ENCODE results near the gene PRDM7.

PRDM7 gene

DNA sequence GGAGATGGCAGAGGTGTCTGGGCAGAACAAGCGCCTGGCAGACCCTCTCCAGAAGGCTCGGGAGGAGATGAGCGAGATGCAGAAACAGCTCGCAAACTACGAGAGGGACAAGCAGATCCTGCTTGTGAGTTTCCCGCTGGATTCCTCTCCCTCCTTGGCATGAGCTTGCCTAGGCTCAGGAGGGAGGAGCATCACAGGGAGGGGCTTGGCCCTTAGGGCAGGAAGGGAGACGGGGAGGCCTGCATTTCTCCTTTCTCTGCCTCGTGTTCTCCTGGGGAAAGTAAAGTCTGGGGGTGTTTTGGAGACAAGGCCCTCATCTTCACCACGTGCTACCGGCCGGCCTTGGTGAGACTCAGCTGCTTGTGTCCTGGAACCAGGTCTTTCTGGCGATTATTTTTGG, 39.9 kb downstream of the PRDM7 start:
- DNase-seq (ENCODE audit: low read depth, low spot score), result no peak

DNA sequence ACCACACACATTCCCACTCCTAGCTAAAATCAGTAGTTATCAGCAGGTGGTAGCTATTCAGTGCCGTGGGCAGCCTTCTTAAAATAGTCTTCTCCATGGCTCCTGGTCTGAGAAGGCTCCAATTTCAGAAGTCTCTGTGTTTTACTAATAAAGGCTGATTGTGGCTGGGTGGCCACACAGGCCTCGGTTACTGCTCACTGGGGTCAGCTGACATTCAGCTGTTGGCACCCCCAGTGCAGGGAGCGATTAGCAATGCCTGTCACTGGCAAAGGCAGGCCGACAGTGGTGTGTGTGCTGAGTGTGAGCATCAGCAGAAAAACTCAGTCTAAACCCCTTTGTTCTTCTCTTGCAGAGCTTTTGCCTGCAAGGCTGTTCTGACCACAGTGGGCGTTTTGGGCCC, 41.2 kb downstream of the PRDM7 start:
- peak; percentile 29 for DNase-seq (ENCODE audit: low read depth, low spot score)

DNA sequence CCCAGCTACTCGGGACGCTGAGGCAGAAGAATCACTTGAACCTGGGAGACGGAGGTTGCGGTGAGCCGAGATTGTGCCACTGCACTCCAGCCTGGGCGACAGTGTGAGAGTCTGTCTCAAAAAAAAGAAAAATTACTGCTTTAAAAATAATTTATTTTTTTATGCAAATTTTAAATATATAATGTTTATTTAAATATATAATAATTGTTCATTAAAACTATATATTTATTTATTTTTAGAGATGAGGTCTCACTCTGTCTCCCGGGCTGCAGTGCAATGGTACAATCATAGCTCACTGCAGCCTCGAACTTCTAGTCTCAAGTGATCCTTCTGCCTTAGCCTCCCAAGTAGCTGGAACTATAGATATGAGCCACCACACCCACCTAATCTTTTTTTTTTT, 42.6 kb downstream of the PRDM7 start:
- no peak for DNase-seq (ENCODE audit: low read depth, low spot score)

DNA sequence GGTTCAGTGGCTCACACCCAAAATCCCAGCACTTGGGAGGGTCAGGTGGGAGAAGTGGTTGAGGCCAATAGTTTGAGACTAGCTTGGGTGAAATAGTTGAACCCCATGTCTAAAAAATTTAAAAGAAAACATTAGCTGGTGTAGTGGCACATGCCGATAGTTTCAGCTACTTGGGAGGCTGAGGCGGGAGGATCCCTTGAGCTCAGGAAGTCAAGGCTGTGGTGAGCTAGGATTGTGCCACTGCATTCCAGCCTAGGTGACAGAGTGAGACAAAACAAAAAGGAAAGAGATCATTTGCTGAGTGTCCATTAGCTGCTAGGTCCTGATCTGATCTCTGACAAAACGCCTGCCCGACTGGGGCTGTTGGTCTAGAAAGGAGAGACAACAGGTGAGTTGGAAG, 43.7 kb downstream of the PRDM7 start:
- no peak for DNase-seq (ENCODE audit: low read depth, low spot score)

DNA sequence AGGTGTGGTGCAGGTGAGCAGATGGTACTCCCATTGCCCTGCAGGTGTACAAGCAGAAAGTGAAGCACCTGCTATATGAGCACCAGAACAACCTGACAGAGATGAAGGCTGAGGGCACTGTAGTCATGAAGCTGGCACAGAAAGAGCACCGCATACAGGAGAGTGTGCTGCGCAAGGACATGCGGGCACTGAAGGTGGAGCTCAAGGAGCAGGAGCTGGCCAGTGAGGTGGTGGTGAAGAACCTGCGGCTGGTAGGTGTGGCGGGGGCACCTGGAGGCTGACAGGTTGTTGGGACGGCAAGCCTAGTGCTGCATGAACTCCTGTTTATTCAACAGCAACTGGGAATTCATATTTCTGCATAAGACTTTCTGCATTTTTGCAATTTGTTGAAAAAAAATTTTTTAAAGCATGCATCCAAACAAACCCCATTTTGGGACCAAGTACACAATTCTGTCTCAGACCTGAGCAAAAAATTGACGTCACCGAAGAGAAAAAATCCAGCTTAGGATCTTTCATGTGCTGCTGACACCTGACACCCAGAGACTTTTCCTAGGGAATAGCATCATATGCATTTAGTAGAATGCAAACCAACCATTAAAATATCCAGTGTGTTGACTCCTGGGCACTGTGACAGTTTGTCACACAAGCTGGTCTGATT, 44.3 kb downstream of the PRDM7 start:
- no peak for DNase-seq (ENCODE audit: low read depth, low spot score)

DNA sequence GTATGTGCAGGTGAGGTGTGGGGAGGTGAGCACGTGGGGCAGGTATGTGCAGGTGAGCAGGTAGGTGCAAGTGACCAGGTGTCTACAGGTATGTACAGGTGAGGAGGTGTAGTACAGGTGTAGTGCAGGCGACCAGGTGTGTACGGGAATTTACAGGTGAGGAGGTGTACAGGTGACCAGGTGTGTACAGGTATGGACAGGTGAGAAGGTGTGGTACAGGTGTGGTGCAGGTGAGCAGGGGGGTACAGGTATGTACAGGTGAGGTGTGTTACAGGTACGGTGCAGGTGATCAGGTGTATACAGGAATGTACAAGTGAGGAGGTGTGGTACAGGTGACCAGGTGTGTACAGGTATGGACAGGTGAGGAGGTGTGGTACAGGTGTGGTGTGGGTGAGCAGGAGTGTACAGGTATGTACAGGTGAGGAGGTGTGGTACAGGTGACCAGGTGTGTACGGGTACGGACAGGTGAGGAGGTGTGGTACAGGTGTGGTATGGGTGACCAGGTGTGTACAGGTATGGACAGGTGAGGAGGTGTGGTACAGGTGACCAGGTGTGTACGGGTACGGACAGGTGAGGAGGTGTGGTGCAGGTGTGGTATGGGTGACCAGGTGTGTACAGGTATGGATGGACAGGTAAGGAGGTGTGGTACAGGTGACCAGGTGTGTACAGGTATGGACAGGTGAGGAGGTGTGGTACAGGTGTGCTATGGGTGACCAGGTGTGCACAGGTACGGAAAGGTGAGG, 45.0 kb downstream of the PRDM7 start:
- no peak for DNase-seq (ENCODE audit: low read depth, low spot score)

DNA sequence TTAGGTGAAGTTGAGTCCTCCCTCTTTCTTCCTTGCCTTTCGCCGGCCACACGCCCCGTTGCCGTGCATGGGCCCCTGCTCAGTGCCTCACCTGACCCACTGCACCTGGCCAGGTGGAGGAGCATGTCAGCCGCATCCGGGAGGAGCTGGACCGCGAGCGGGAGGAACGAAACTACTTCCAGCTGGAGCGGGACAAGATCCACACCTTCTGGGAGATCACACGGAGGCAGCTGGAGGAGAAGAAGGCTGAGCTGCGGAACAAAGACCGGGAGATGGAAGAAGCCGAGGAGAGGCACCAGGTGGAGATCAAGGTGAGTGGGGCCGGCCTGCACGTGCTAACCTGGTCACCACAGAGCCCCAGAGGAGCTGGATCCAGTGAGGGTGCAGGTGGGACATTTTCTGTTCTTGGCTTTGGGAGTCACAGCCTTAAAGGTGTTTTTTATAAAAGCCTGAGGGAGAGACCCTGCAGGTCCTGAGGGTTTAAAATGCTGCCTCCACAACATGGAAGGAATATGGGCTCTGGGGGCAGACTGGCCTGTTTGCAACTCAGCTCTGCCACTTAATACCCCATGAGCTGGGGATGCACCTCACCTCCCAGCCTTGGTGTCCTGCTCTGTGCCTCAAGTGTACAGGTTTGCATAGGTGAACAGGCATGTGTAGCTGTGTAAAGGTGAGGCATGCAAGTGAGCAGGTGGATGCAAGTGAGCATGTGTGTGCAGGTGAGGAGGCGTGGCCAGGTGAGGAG, 45.8 kb downstream of the PRDM7 start:
- no peak for DNase-seq (ENCODE audit: low read depth, low spot score)

DNA sequence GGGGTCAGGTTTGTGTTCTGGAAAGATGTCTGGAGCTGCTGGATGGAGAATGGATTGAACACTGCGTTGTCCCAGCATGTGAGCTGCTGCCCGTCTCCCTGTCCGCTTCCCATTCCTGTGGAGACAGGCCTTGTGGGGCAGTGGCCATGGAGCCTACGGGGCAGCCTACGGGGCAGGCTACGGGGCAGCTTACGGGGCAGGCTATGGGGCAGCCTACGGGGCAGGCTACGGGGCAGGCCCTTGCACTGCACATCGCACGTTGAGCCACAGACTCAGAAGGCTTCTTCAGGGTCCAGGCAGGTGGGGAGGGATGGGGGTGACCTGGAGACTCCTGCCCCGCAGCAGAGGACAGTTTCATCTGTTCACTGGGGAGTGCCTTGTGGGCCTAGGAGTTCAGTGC, 48.1 kb downstream of the PRDM7 start:
- DNase-seq (ENCODE audit: low read depth, low spot score), result no peak

DNA sequence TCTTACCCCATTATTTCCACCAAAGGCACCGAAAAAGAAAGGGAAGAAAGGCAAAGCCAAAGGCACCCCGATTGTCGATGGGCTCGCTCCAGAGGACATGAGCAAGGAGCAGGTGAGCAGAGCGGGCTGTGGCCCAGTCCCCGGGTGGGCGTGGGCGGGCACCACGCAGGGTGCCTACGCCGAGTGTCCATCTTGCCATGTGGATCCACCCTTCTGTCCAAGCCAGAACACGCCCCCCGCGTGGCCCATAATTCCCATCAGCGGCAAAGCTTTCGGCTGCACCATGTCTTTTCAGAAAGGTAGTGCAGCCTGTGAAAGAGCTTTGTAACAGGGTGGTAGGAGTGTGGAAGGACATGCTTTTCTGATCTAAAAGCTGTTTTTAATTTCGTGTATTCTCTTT, 49.5 kb downstream of the PRDM7 start:
- DNase-seq (ENCODE audit: low read depth, low spot score), result no peak

DNA sequence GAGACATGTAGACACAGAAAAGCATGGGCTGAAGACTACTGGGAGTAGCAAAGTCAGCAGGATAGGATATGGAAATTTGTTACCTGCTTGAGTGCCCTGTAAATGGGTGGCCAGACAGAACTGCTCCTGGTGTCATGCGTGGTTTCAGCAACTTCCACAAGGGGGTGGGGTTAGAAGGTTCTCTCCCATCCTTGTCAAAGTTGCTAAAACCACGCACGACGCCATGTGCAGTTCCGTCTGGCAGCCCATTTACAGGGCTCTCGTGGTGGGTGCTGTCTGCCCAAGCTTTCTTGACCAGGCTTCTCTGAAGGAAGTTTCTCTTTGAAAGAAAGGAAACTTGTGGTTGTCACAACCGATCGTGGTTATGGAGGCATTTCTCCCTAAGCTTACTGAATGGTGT, 51.0 kb downstream of the PRDM7 start:
- DNase-seq (ENCODE audit: low read depth, low spot score), result no peak

DNA sequence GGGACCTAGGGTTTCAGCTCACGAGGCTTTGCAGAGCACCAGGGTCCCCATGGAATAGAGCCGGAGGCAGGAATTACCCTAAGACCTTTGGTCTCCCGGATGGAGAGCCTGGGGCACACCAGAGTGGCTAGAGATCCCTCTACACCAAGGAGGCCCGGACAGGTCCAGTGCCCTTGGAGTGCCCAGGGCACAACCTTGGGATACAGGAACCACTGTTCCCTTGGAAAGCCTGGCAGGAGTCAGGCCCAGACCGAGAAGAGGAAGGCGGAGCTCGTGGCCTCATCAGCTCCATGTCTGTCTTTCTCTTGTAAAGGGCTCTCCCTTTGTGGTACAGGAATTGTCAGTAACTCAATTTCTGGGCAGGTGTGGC, 54.1 kb downstream of the PRDM7 start:
- DNase-seq (ENCODE audit: low read depth, low spot score), result no peak

DNA sequence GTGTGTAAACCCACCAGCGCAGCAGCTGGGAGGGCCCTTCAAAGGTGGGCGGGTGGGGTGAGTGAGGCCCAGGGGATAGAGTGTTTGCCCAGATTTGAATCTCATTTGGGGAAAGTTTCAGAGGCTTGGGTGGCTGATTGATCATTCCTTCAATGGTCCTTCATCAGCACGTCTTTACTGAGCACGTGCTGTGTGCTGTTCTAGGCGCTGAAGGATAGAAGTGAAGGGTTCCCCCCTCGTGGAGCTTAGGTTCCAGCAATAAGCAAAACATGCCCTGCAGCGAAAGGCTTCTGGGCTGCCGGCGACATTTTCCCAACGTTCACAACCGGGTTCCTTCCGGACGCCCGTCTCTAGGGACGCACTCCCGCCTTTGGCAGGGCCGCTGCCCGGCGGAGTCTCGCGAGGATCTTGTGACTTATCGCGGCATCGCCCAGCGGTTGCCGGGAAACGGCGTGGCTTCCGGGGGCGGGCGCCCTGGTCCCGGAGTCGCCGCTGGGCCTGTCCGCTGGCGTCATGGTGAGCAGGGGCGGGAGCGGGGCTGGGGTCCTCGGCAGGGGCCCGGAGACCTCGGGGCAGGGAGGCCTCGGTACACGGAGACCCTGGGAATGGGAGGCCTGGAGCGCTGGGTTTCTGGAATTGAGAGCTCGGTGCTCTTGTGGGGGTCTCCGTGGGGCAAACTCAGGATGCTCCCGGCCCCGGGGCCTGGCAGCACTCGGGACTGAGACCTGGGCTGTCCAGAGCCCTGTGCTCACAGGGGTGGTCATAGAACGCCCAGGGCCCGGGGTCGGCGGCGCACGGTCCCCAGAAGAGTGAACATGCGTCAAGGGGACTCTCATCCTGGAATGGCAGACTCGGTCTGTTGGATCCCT, 54.7 kb downstream of the PRDM7 start:
- peak; percentile 97 for DNase-seq (ENCODE audit: low read depth, low spot score)

DNA sequence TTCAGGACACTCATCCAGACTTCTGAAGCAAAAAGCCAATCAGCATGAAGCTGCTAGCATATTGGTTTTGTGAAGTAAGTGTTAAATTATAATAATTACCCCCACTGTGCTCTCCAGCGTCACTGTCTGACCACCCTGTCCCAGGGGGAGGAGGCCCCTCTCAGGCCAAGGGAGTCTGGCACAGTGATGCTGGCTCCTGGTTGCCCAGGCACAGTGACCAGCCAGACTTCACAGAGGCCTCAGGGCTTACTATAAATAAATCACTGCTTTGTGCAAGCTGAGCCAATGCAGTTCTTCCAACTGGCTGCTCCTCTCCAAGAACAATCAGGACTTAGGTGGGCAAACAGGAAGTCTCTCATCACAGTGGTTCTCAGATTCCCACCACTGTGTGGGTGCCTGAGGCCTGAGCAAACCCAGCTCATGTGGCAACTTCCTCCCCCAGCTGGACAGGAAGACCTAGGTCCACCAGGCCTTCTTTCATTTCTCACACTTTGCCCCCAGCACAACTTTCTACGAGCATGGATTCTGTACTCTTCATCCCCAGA, 56.2 kb downstream of the PRDM7 start:
- peak; percentile 31 for DNase-seq (ENCODE audit: low read depth, low spot score)

DNA sequence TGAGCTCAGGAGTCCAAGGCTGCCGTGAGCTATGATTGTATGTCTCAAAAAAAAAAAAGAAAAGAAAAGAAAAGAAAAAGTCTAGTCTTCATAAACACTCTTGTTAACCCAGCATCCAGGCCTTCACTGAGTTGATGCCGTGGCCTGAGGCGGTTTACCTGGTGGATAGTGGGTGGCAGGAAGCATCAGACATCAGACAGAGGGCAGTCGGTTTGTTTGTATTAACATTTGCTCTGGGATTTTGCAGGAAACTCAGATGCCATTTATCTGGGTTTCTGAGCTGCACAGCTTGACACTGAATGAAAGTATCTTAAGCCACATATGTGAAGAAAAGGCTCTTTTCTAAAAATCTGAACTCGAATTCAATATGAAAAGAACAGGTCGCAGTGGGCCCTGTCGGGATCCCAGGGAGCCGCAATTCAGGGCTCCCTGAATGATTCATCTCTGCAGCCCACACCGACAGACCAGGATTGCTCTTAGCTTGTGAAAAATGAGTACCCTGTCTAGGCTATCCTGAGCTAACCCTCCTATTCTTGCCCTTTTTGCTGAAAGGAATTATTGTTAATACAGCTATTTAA, 56.8 kb downstream of the PRDM7 start:
- peak; percentile 51 for DNase-seq (ENCODE audit: low read depth, low spot score)

DNA sequence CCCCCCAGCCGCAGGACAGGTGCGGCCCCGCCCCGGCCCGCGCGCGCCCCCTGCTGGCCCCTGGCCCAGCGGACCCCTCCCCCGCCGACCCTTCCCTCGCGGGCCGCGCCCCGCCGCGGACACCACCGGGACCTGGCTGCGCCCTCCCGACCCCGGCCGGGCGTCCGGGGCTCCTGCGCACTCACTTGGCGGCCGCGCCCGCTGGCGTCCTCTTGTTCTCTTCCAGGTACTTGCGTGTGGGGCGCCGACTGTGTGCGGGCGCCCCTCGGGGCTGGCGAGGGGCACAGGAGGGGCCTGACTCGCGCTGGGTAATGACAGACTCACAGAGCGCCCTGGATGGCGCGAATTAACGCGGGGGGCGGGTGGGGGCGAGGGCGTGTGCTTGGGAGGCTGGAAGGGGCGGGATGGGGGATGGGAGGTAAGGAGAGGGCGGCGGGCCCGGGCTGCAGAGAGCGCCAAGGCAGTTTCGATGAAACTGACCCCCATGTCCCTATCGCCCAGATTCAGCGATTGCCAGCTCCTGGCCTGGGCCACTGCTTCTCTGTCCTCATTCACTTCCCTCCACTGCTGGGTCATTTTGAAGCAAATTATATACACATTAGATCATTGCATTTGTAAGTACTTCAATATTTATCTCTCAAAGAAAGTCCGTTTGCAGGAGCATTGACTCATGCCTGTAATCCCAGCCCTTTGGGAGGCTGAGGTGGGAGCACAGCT, 57.4 kb downstream of the PRDM7 start:
- DNase-seq (ENCODE audit: low read depth, low spot score), result peak; percentile 64

DNA sequence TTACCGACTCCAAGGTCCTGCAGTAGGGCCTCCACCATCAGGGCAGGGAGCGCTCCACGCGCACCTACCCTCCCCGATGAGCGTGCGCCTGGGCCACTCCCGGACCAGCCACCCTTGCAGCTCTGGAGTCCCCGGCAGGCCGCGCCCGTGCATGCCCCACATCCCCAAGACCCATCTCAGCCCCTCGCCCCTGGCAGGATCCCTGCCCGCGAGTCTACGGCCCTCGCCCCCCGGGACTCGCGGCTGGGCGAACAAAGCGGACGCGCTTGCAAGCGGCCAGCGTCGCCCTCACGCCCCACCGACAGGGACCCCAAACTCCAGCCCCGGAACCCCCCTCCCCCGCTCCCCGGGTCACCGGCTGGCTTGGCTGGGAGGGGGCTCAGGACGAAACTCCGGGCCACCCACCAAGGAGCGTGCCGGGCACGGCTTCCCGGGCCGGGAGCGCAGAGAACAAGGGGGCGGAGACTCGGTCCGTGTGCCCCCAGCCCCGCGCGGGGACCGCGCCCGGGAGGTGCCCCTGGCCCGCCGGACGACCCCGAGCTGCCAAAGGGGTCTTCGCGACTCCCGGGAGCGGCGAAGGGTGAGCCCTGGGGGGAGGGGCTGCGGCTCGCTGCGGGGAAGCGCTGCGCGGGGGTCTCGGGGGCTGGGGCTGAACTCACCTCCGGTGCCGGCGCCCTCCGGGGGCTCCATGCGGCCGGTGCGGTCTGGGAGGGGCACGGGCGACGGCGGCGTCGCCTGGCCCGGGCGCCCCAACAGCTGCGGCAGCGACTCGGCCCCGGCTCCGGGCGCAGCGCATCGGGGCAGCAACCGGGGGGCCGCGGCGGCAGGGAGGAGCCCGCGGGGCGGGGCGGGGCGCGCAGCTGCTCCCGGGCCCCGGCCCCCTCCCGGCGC, 58.2 kb downstream of the PRDM7 start, which contains the start of gene DBNDD1:
TSS of gene DBNDD1 (minus strand) at position 805 of the 891 bp plus-strand sequence. CDS start at position 690, 115 bp downstream.
- peak; percentile 48 for DNase-seq (ENCODE audit: low read depth, low spot score)

DNA sequence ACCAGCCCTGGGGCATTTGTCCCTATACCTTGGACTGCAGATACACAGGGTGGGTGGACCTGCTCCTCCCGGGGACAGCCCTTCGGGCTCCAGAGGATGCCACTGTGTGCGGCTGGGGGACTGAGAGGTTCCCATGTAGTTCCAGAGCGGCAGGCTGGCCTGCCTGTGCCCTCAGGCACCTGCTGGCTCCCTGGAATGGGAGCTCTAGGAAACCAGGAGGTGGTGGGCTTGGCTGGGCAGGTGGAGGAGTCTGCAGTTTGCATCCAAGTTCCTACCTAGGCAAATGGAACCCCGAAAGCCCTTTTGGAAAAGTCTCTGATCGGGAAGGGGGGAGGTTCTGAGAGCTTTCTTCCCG, 58.9 kb downstream of the PRDM7 start:
- DNase-seq (ENCODE audit: low read depth, low spot score), result no peak

DNA sequence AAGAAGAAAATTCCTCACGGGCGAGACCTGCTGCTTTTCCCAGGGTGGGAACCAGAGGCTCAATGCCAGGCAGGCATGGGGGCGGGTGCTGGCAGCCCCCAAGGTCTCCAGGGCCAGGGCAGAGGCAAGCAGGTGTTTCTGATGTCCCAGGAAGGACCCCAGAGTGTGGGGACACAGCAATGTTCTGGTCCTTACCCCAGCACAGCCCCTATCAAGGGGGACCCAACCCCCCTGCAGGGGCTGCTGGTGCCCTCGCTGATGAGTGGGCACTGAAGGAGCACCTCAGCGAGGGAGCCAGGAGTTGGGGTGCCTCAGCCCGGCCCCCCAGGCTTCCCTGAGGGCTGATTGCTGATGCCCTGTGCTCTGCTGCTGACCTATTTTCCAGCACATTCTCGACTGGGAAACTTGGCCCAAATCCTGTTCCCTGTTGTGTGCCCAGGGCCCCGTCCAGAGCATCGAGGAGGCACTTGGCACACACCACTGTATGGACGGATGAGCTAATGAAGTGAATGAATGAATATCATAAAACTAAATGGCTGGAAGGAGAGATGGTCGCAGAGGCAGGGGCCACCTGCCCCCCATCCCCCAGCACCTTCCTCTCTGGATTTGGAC, 60.7 kb downstream of the PRDM7 start:
- no peak for DNase-seq (ENCODE audit: low read depth, low spot score)
